ENCODE results near the gene HS6ST1.
"Not testable (repeated sequence)": the region's sequence is repeated elsewhere in the genome, so short reads cannot be mapped to it uniquely, and the experiment has no call there.

The HS6ST1 gene

DNA sequence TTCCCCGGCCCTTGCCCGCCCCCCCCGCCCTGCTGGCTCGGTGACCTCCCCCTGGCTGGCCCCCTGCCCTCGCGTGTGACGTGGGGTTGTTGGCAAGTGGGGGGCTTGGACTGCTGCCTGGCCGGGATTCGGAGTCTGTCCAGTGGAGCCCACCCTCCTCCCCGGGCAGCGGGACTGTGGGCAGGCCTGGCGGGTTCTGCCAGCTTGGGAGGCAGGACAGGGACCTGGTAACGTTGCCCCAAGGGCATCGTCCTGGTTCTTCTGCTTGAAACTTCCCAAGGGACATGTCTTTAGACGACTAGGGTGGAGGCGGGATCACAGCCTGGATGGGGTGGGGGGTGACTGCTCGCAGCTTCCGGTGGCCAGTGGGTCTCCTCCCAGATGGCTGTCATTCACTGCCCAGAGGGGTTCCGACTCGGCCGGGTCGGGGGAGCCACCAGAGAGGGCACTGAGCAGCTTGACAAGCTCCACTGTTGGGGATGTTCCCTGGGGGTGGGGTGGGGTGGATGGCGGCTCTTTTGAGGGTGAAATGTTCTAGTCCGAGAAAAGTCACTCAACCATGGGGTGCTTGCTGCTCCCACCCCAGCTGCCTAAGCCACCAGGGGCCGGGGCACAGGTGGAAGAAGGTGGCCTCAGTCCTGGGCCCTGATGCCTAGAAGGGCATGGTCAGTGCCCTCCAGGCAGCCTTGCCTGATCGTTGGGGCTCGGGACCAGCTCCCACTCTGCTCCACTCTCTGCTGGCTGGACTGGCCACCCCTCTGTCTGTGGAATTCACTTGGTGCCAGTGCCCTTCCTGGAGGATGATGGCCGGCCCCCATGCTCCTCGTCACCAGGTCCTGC is 4.3 kb upstream of the HS6ST1 start:
- in situ Hi-C loops (cut with MboI; ENCODE audit: low sequenced_read_pairs), result no loop called here

DNA sequence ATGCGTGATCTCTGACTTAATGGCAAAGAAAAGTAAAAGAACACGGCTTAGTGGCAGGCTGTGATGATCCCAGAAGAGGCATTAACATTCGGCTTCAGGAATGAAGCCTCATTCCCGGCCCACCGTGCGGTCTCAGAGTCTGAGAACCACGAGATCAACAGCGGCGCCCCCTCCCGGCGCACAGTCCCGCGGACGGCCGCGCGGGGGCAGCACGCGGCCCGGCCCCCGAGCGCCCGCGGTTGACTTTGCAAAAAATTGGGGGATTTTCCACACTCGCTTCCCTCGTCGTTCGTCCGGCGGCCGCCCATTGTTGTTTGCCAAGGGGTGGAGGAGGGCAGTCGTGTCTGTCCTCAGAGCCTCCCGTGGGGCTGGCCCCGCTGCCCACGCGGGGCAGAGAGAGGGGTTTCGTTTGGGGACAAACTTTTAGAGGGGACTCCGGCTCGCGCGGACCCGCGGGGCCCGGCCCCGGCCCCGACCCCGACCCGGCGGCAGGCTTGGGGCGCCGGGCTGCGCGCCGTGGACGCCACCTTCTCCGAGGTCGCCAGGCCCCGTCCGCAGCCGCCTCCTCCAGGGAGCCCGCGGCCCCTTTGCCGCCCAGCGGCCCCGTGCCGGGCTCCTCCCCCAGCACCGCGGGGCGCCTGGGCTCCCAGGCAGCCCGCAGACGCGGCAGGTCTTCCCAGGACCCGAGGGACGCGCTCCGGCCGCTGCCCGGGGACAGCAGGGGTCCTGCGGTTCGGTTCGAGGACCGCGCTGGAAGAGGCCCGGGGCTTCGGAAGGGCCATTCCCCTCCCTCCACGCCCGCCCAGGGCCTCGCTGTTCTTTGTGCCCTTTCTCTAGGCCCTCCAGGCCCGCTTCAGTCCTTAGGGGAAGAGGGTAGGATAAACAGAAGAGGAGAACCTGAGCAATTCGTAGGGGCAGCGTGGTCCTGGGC is 3.4 kb upstream of the HS6ST1 start:
- in situ Hi-C loops (cut with MboI; ENCODE audit: low sequenced_read_pairs), result no loop called here

DNA sequence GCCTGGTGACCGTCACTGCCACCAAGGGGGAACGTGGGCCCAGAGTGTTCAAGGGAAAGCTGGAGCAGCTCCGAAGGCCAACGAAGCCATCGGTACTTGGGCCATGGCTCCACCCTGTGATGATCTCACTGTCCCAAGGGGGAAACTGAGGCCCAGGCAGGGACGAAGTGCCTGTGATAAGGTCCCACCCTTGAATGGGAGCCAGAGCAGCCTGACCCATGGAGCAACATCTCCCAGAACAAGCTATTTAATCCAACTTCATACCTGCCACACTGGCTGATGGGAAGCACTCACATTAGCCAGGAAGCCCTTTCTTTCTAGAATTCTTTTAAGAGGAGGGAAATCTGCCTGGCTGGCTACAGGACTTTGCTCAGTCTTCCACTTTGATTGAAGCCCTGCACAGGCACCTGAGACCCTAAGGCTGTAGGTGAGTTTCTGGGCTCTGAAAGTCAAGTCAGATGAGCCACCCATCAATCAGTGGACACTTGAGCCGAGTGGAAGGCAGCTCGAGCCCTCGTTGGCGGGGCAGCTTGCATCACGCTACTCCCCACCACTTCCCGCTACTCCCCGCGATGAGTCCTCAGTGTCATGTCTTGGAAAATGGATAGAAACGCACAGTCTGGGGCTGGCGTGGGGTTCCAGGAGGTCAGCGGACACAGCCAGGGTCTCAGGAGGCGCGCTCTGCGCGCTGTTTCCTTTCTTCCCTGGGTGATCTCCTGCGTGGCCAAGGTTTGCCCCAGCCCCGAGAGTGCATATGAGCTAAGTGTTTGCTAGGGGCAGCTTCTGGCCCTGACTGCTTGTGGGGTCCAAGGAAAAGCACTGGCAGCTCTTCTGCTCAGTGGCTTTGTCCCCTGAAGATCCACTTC is 2.5 kb upstream of the HS6ST1 start:
- in situ Hi-C loops (cut with MboI; ENCODE audit: low sequenced_read_pairs), result no loop called here

DNA sequence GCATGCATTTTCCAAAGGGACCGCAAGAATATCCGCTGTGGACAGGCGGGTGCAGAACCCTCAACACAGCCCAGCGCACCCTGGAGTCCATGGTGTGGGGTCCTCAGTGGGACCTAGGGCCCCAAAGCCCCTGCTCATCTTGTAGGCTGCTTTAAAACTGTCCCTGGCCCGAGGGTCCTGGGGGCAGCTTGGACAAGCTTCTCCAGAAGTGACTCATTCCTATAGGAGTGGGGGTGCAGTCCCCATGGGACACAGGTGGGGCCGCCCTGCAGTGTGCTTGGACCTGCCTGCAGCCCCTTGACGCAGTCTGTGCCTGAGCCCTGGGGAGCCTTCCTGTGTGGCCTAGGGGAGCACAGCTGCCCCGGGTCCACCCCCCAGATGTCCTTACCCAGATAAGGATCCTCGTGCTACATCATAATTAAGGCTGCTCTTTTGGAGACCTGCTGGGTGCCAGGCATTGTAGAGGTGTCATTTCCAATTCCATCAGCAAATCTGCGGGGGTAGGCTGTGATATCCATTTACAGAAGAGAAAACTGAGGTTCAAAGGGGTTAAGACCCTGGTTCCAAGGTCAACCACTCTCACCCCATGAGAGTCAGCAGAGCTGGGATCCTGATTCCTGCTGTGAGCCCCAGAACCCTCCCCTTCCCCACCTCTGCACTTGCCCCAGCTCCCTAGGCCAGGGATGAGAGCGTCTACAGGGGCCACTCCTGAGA is 1.7 kb upstream of the HS6ST1 start:
- in situ Hi-C loops (cut with MboI; ENCODE audit: low sequenced_read_pairs), result no loop called here

DNA sequence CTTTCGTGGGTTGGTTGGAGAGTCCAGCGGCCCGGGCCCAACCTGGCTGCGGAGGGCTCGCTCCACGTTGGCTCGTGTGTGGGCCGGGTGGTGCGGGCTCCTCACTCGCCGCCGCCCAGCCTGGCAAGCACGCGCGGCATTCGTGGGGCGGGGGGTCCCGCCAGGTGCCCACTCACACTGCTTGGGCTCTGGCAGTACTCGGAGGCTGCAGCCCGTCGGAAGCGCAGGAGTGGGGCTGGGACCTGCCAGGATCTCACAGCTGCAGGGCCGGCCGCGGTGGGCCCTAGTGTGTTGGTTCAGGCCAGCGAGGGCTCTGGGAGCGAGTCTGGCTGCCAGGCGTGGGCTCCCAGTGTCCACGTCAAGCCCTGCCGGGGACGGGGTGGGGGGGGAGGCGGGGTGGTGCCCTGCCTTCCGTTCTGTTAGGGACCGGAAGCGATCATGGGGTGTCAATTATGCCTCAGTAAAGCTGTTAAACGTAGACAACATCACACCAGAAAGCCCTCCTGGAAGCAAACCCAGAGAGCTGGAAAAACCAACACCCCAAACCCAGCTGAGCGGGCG is 1.0 kb upstream of the HS6ST1 start:
- in situ Hi-C loops (cut with MboI; ENCODE audit: low sequenced_read_pairs), result no loop called here

DNA sequence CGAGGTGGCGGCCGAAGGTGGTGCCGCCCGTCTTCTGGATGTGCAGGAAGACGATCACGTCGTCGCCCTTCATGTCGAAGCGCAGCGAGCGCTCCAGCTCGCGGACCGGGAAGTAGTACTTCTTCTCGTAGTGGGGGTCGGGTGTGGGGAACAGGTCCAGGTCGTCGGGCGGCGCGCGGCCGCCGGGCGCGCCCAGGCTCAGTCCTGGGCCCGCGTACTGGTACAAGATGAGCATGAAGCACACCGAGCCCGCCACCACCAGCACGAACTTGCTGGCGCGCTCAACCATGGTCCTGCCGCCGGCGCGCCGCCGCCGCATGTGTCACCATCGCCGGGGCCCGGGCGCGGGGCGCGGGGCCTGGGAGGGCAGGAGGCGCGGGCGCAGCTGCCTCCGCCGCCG is 423 bp downstream of the HS6ST1 start:
- in situ Hi-C loops (cut with MboI; ENCODE audit: low sequenced_read_pairs), result not testable (repeated sequence)

DNA sequence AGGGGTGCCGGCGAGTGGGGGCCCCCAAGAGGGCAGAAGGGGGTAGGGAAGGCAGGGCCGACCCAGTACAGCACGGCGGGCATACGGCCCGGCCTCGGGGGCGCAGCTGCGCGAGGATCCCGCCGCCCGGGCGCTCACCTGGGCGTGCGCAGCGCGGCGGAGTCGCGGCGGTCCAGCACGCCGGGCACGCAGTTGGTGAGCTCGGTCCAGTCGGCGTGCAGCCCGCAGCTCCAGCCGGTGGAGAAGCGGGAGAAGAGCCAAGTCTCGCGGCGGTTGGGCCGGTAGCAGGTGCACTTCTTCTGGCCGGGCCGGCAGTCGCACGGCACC is 806 bp downstream of the HS6ST1 start:
- in situ Hi-C loops (cut with MboI; ENCODE audit: low sequenced_read_pairs), result not testable (repeated sequence)

DNA sequence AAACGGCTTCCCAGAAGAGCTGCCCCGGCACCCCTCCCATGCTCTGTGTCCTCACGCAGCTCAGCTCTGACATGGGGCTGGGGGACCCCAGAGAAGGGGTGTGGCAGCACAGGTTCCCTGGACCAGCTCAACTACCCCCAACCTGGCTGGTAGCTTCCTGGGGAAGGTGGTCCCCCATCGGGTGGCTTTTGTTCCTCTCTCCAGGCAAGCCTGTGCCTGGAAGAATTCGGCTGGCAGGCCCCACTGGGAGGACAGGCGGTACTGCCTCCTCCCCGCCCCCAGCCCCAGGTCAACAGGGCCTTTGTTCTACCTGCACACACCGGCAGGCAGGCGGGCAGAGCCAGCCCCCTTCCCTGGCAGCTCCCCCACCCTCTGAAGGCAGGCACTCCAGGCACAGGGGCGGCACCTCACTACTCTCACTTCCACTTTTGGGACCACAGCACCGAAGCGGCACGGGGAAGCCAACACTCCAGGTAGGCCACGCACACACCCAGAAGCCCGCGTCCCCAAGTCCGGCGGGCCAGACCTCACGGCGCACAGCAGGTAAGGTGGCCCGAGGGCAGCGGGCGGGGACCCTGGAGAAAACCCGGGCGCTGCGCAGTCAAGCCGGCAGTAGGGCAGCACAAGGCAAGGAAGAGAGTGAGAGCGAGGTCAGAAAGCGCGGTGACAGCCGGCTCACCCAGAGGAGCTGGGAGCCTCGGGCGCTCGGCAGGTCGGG is 1.3 kb downstream of the HS6ST1 start:
- in situ Hi-C loops (cut with MboI; ENCODE audit: low sequenced_read_pairs), result no loop called here

DNA sequence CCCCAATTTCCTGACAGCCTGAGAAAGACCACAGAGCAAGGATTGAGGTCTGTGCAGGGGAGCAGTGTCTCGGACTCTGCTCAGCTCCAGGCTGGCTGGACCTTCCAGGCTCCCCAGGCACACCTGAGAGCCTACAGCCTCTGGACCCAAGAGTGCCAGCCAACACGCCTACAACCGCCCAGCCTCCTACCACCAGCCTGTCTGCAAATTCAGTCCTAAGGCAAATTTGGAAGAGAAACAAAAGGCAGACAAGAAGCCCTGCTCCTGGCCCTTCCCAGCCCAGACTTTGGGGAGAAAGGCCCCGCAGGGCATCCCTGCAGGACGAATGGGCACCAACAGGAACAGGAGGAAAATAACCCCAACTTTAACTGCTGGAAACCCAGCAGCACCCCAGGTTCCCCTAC is 1.9 kb downstream of the HS6ST1 start:
- in situ Hi-C loops (cut with MboI; ENCODE audit: low sequenced_read_pairs), result no loop called here

DNA sequence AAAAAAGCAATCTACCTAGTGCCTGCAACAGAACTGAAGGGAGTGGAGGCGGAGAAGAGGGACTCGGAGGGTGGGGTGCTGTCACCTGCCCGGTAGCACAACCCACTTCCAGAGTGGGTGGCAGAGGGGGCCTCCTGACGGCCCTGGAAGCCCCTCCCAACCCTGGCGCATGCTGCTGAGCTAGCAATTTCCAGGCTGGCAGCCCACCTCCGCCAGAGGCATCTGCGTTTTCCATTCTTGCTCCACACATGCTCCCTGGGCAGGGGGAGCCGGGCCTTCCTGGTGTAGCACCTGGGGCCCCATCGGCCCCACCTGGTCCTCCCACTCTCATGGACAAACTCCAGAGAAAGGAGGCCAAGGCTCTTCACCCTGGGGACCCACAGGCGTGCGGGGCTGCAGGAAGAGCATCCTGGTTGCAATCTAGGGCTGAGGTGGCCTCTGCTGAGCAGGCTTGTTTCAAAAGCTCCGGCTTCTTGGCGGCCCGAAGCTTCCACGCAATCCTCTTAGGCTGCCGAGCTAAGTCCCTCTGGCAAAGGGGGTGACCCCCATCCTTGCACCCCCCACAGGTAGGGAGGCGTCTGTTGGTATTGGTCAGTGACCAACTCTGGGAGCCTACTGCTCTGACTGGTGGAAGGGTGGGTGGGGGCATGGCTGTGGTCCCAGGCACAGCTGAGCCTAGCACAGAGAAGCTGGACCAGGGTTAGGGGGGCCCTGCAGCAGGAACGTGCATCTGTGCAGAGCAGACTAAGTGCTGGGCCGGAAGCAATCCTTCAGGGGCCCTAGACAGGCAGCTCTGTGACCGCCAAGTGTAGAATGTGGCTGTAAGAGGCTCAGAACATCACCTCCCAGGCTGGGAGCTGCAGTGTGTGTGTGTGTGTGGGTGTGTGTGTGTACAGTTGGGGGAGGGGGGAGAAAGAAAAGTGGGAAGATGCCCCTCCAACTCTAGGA is 2.6 kb downstream of the HS6ST1 start:
- in situ Hi-C loops (cut with MboI; ENCODE audit: low sequenced_read_pairs), result no loop called here

DNA sequence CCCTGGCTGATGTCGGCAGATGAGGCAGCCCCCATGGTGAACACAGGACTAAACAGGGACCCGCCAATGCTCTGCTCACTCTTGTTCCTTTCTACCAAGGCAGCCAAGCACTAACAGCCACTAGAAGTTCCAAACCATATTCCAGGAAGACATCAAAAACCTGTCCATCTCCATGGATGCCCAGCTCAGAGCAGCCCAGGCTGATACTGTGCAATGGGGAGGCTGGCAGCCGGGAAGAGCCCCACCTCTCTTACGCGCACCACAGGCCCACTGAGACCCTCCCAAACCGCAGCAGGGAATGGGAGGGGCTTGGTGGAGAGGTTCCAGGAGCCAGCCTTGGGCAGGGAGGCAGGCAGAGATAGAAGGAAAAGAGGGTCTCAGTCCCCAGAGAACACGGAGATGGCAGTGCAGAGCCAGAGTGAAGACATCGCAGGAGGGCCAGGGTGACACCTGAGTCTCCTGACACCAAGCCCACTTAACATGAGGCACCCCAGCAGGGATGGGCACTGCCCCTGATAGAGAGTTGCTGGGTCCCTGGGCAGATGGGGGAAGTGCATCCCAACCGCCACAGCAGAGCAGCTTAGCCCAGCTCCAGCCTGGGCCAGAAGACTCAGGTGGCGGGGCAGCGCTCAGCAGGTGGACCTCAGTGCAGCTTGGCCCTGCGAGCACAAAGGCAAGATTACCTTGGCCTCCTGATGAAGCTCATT is 3.4 kb downstream of the HS6ST1 start:
- in situ Hi-C loops (cut with MboI; ENCODE audit: low sequenced_read_pairs), result no loop called here

DNA sequence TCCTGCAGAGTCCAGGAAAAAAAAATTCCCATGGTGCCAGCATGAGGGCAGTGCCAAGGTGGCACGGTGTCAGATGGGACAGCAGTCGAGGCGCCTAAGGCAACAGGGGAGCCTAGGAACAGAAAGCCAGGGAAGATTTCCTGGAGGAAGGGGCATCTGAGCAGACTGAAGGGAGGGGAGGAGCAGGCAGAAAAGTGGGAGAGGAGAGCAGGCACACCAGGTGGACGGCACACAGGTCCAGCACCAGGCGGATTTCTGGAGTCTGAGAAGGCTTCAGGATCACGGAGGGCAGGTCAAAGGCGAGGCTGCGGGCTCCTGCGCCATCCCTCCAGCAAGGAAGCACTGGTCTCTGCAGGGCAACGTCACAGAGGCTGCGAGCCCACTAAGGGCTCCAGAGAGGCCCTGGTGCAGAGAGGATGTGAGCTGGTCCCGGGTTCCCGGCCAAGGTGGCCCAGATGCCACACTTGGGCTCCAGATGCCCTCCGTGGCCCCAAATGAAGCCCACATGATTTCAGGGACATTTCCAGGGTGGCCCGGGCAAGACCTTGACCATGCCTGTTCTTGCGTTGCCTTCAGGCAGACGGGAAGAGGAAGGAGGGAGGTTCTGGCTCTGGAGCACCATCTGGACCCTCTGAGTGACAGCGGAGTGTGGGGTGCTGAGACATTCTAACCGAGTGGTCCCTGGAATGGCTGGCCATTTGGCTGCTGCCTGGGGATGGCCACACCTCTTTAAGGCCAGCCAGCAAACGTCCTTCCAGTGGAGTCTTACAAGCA is 4.1 kb downstream of the HS6ST1 start:
- in situ Hi-C loops (cut with MboI; ENCODE audit: low sequenced_read_pairs), result no loop called here

DNA sequence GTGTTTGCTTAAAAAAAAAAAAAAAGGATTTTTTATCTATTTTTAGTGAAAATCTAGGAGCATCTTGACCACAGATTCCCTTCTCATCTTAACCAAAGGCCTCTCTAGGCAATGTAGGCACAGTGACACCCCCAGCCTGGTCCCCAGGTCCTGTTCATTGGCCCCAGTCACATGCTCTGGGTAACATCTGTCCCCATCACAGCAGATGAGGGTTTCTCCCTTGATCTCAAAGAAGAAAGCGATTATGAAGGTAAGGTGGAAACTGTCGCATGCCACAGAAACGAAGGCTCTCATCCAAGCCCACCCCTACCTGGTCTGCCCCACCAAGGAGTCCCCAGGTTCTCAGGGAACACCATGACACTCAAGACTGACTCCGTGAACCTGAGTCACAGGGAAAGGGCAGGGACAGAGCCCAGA is 4.7 kb downstream of the HS6ST1 start:
- in situ Hi-C loops (cut with MboI; ENCODE audit: low sequenced_read_pairs), result no loop called here

DNA sequence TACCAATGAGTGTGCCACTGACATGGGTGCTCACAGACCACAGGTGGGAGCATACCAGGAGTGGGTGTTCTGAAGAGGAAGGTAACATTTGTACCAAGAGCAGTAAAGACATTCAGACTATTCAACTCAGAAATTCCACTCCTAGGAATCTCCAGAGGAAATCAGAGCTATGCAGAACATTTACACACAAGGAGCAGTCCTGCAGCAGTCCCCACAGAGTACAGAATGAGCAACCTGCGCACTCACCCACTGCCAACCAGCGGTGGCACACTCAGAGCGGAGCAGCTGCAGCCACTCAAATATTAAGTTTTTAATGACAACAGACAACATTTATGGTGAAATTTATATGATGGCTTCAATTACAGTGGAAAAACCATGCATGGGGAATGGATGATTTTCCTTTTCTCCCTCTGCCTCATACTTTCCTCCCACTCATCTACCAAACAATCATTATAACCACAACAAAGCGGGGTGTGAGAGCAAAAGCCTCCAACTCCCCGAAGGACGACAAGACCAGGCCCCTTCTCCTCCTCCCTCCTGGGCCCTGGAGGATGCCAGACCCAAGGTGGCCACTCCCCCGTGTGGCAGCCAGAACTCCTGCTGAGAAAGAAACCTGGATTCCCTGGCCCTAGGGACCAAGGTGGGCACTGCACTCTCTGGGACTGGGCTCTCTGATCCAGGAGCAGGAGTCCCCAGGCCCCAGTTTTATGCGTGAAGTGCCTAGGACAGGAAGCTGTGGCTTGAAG is 5.4 kb downstream of the HS6ST1 start:
- in situ Hi-C loops (cut with MboI; ENCODE audit: low sequenced_read_pairs), result no loop called here

DNA sequence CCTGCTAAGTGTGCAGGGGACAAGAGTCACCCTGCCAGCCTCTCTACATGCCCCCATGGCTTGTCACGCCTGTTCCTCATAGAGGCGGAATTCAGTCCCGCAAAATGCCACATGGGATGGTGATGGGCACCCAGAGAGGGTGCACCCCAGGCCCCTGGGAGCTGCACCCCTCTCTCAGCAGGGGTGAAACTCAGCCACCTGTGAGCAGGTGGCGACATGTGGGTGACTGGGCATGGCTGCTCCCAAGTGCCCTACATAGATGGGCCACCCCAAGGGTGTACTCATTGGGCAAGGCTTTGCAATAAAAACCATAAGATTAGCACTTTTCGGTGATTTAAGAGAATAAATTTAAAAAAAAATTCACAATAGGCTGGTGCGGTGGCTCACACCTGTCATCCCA is 6.3 kb downstream of the HS6ST1 start:
- in situ Hi-C loops (cut with MboI; ENCODE audit: low sequenced_read_pairs), result no loop called here

DNA sequence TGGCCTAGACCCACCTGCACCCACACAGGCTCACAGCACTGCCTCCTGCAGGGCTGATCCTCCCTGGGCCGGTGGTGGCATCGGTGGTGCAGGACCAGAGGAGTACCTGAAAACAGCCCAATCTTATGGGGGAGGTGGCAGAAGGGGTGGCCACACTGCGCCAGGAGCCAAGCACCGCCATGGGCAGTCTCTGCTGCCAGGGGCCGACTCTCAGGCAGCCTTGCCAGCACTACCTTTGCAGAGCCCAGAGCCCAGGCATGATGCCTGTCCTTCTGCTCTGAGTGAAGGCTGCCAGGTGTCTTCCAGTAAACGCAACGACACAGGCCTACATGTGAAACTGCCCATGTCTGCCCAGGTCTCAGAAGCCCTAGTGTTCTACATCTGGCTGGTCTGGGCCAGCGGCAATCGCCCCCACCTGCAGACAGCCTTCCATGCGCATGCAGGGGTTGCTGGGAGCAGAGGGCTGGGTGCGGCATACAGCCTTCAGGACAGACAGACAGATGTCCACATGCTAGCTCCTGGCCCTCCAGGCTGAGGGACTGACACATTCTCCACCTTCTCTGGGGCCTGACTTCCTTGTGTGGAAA is 6.8 kb downstream of the HS6ST1 start:
- in situ Hi-C loops (cut with MboI; ENCODE audit: low sequenced_read_pairs), result no loop called here

Measured in HL-60/S4 (cell line).